Coronary artery (tissue), 2 donors: ENCODE data around the gene KLHL7.

ENCODE experiments used
- DNase-seq: peaks from one replicate; pipeline ENCODE4 v3.0.0-alpha.2; 2017; ENCODE audit warnings: low spot score
- H3K27ac ChIP-seq, 2 donors: fragments of 200-600 bp; sonication (generic); one replicate each; pipeline ENCODE4 v1.5.1; 2016 to 2019
- H3K4me3 ChIP-seq: fragments of 200-600 bp; sonication (generic); 2 replicates; pipeline ENCODE4 v1.5.1; 2016; ENCODE audit warnings: mild to moderate bottlenecking, moderate library complexity
- CTCF ChIP-seq: fragments of 200-600 bp; sonication (generic); IDR thresholded peaks from one replicate; pipeline ENCODE4 v1.5.1; 2019; ENCODE audit warnings: antibody characterized with exemption

KLHL7 gene

GRCh38 chr7:23207021-23207420 lies 101.4 kb downstream of the KLHL7 start:
- Histone ChIP-seq H3K27ac (no peak overlapping the region), H3K4me3 (no peak overlapping the region)
- no peak for TF ChIP-seq CTCF
- no peak for DNase-seq

- no peak overlapping the region for H3K4me3 ChIP-seq
- H3K27ac ChIP-seq: no peak overlapping the region
- TF ChIP-seq CTCF: no peak
- no peak for DNase-seq
These were observed 102.3 kb downstream of the KLHL7 start for GRCh38 chr7:23207884-23208283.

- no peak for TF ChIP-seq CTCF
- Histone ChIP-seq H3K4me3 (no peak overlapping the region), H3K27ac (no peak overlapping the region)
- DNase-seq: no peak
These were observed 102.7 kb downstream of the KLHL7 start for GRCh38 chr7:23208316-23208715.

- H3K4me3 ChIP-seq: no peak overlapping the region
- TF ChIP-seq CTCF: no peak
- no peak for DNase-seq
- H3K27ac ChIP-seq: no peak overlapping the region
These were observed 104.9 kb downstream of the KLHL7 start for GRCh38 chr7:23210506-23210905.

GRCh38 chr7:23211589-23211988 lies 106.0 kb downstream of the KLHL7 start:
- no peak for DNase-seq
- no peak for TF ChIP-seq CTCF

GRCh38 chr7:23212395-23212794 lies 106.8 kb downstream of the KLHL7 start:
- no peak for DNase-seq
- Histone ChIP-seq H3K27ac (no peak overlapping the region), H3K4me3 (no peak overlapping the region)
- TF ChIP-seq CTCF: no peak

More at GRCh38 chr7:23211589-23211988, 106.0 kb downstream of the KLHL7 start:
- H3K27ac ChIP-seq: no peak overlapping the region
- no peak overlapping the region for H3K4me3 ChIP-seq

GRCh38 chr7:23212841-23213240 lies 107.3 kb downstream of the KLHL7 start:
- DNase-seq: no peak
- TF ChIP-seq CTCF: no peak
- Histone ChIP-seq H3K4me3 (no peak overlapping the region), H3K27ac (no peak overlapping the region)
